Measurements from ENCODE around the gene EPB42.
A peak's percentile ranks its signal among the peaks of the same experiment; 100 is the strongest.
"Not testable (repeated sequence)": the region's sequence is repeated elsewhere in the genome, so short reads cannot be mapped to it uniquely, and the experiment has no call there.

The EPB42 gene

GRCh38 chr15:43168192-43169107, 52.4 kb downstream of the EPB42 start:
- in situ Hi-C loops (cut with HindIII; ENCODE audit: low pct_ligation_motif_present, low sequenced_read_pairs), result no loop called here
- DNase-seq, result peak; percentile 24
- Histone ChIP-seq H3K36me3 (replicated peaks) (no peaks in the 10 kb centered on the region), H3K27ac (no peak overlapping the region), H3K27me3 (replicated peaks) (no peaks in the 10 kb centered on the region), H3K4me3 (ENCODE audit: low read depth, low read length) (no peak overlapping the region)
- TF ChIP-seq CTCF (IDR thresholded peaks at IDR 0.05; ENCODE audit: low read depth, low read length, missing control alignments), result peak; percentile 4

GRCh38 chr15:43167261-43167660, 53.6 kb downstream of the EPB42 start:
- DNase-seq; H3K36me3 ChIP-seq (replicated peaks); in situ Hi-C loops (cut with HindIII; ENCODE audit: low pct_ligation_motif_present, low sequenced_read_pairs); H3K27me3 ChIP-seq (replicated peaks); H3K27ac ChIP-seq; H3K4me3 ChIP-seq (ENCODE audit: low read depth, low read length): not testable (repeated sequence)

GRCh38 chr15:43165801-43166325, 55.0 kb downstream of the EPB42 start:
- Histone ChIP-seq H3K4me3 (ENCODE audit: low read depth, low read length) (no peak overlapping the region), H3K27ac (no peak overlapping the region), H3K36me3 (replicated peaks) (no peaks in the 10 kb centered on the region), H3K27me3 (replicated peaks) (no peaks in the 10 kb centered on the region)
- no peak for TF ChIP-seq CTCF (IDR thresholded peaks at IDR 0.05; ENCODE audit: low read depth, low read length, missing control alignments)
- in situ Hi-C loops (cut with HindIII; ENCODE audit: low pct_ligation_motif_present, low sequenced_read_pairs), result no loop called here
- no peak for DNase-seq

- Histone ChIP-seq H3K27ac (no peak overlapping the region), H3K36me3 (replicated peaks) (no peaks in the 10 kb centered on the region), H3K4me3 (ENCODE audit: low read depth, low read length) (no peak overlapping the region), H3K27me3 (replicated peaks) (no peaks in the 10 kb centered on the region)
- no peak for TF ChIP-seq CTCF (IDR thresholded peaks at IDR 0.05; ENCODE audit: low read depth, low read length, missing control alignments)
- no peak for DNase-seq
- in situ Hi-C loops (cut with HindIII; ENCODE audit: low pct_ligation_motif_present, low sequenced_read_pairs), result no loop called here
Observed at GRCh38 chr15:43153269-43153668, 67.5 kb downstream of the EPB42 start.

- in situ Hi-C loops (cut with HindIII; ENCODE audit: low pct_ligation_motif_present, low sequenced_read_pairs), result no loop called here
- Histone ChIP-seq H3K27ac (no peak overlapping the region), H3K27me3 (replicated peaks) (no peaks in the 10 kb centered on the region), H3K36me3 (replicated peaks) (no peaks in the 10 kb centered on the region), H3K4me3 (ENCODE audit: low read depth, low read length) (no peak overlapping the region)
- no peak for DNase-seq
- TF ChIP-seq CTCF (IDR thresholded peaks at IDR 0.05; ENCODE audit: low read depth, low read length, missing control alignments), result no peak
Observed at GRCh38 chr15:43151688-43152087, 69.1 kb downstream of the EPB42 start.

- DNase-seq, result peak; percentile 99
- Histone ChIP-seq H3K27me3 (replicated peaks) (no peaks in the 10 kb centered on the region), H3K27ac (peak overlapping the region; percentile 95), H3K36me3 (replicated peaks) (no peaks in the 10 kb centered on the region), H3K4me3 (ENCODE audit: low read depth, low read length) (no peak overlapping the region)
- no peak for TF ChIP-seq CTCF (IDR thresholded peaks at IDR 0.05; ENCODE audit: low read depth, low read length, missing control alignments)
- in situ Hi-C loops (cut with HindIII; ENCODE audit: low pct_ligation_motif_present, low sequenced_read_pairs), result no loop called here
Observed at GRCh38 chr15:43150191-43150929, 70.5 kb downstream of the EPB42 start.
